ENCODE measurements around the gene RFT1. TPM values are rescaled to one million over a fixed set of nuclear protein-coding genes. Genes with fewer than 3 reads are reported as not detected.

RFT1 gene
- total and polyA plus RNA-seq, 2 of the 13 experiments (the other 11 are each of a cell fraction or from before 2014, with no cell fraction given), result 23.2 to 37.0 TPM

DNA sequence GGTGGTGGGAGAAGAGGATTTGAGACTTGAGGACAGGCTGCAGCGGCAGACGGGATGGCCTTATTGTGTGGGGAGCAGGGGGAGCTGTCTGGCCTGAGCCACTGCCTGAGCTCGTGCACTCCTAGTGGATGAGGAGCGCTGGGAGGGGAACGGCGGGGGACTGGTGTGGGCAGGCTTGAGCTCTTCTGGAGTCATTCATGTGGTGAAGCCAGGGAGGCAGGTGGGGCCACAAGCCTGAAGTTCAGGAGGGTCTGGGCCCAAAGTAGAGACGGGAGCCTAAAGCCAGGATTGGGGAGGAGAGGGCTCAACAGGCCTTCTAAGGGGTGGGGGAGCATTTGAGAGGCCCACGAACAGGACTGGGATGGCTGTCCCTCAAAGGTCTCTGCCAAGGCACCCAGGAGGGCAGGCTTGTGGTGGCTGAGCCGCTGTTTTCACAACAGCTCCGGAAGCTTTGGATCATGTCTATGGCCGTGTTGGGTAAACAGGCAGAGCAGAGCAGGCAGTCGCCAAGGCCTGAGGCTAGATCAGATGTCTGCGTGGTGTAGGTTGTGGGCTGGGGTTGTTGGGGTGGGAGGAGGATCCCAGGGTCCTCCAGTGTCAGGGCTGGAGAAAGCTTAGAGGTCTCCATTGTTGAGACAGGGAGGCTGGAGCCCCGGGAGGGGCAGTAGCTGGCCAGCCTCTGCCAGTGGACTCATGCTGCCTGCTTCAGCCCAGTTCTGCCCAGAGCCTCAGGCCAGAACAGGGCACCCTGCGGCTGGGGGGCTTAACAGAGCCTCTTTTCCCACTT, 39.0 kb upstream of the RFT1 start:
- Histone ChIP-seq H3K27me3 (ENCODE audit: control insufficient read depth in 1 of 2, insufficient read depth in 2 of 2, low read length in 2 of 2) (no peaks in the 10 kb centered on the region), H3K36me3 (replicated peaks in 1 of 2; ENCODE audit: control insufficient read depth in 1 of 2, insufficient read depth in 2 of 2, low read length in 2 of 2) (peaks cover 6 to 14% of the 10 kb centered on the region in 2 experiments; a peak in 4 of 5 replicates), H2AFZ (ENCODE audit: low read length) (no peak overlapping the region), H3K79me2 (ENCODE audit: insufficient read depth, low read length) (peaks cover 8% of the 10 kb centered on the region), H3K9me3 (ENCODE audit: low read length) (no peaks in the 10 kb centered on the region), H3K4me1 (ENCODE audit: insufficient read depth, low read length) (peaks cover 71% of the 10 kb centered on the region), H3K9ac (ENCODE audit: insufficient read depth, low read depth, low read length) (peak overlapping the region; percentile 66), H3K4me3 (replicated peaks in 1 of 3; ENCODE audit: insufficient read depth in 1 of 3, low read depth in 2 of 3, low read length in 3 of 3) (peak overlapping the region; percentile 10 to 50 (median 17); a peak in 4 of 6 replicates), H3K27ac (ENCODE audit: extremely low read length, insufficient read depth, low read length) (peak overlapping the region; percentile 76), H3K4me2 (ENCODE audit: low read depth, low read length) (peak overlapping the region; percentile 74), H4K20me1 (ENCODE audit: insufficient read depth, low read length) (no peaks in the 10 kb centered on the region)
- no TSS peak for BruUV-seq (replicated peaks)
- in situ Hi-C loops (cut with HindIII; ENCODE audit: extremely low pct_ligation_motif_present, low pct_unique_long_range_greater_than_20kb) (no loop called here), intact Hi-C loops (cut with micrococcal nuclease; ENCODE audit: unreplicated experiment) (loop anchor here (1.0 kb wide), 1 partner anchor 10 kb away; no protein-coding TSS in a partner anchor)
- DNase-seq (ENCODE audit: low spot score) (peak; percentile 71), ATAC-seq (peak; percentile 84), FAIRE-seq (peak; percentile 66)
- ChIA-PET POLR2A (interaction anchor here (0.6 to 4.6 kb wide), 12 partner anchors 9 to 58 kb away, joined by 3 to 137 read pairs (median 5); partner anchors contain the start of gene PRKCD), CTCF (ENCODE audit: low intra/inter-chr PET ratio, low total read pairs) (interaction anchor here (2.3 kb wide), 1 partner anchor 34 kb away, joined by 10 read pairs; no protein-coding TSS in a partner anchor)
- 7% methylated on average over 10 of the region's 15 CpGs for WGBS (ENCODE audit: low lambda C conversion rate)
- TF ChIP-seq, protein P1, sequence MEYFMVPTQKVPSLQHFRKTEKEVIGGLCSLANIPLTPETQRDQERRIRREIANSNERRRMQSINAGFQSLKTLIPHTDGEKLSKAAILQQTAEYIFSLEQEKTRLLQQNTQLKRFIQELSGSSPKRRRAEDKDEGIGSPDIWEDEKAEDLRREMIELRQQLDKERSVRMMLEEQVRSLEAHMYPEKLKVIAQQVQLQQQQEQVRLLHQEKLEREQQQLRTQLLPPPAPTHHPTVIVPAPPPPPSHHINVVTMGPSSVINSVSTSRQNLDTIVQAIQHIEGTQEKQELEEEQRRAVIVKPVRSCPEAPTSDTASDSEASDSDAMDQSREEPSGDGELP (IDR thresholded peaks at IDR 0.05; ENCODE audit: borderline replicate concordance, low read depth), result no peak; the same call in 1 of the 2 replicates
- TF ChIP-seq ZNF33B (CRISPR knock-in tag; IDR thresholded peaks at IDR 0.05) (no peak), HNF4A (CRISPR knock-in tag; IDR thresholded peaks at IDR 0.05) (0 out of 2 replicates have a peak, but pooled peaks have one; percentile 21), YY1 (IDR thresholded peaks at IDR 0.05; ENCODE audit: insufficient read depth, insufficient replicate concordance, low read depth, low read length) (no peak), HNRNPH1 (optimal IDR thresholded peaks at IDR 0.05; ENCODE audit: low read depth, low read length) (no peak), TRIM24 (CRISPR knock-in tag; IDR thresholded peaks at IDR 0.05) (no peak), FIP1L1 (IDR thresholded peaks at IDR 0.05; ENCODE audit: borderline replicate concordance, insufficient read depth, low read depth, low read length) (no peak), MYPOP (CRISPR knock-in tag; IDR thresholded peaks at IDR 0.05) (no peak), SOX13 (IDR thresholded peaks at IDR 0.05) (no peak), SOX13 (CRISPR knock-in tag; conservative IDR thresholded peaks at IDR 0.05 in 1 of 2, IDR thresholded peaks at IDR 0.05 in 1 of 2) (peak in 1 of 2 experiments; percentile 6; a peak in 1 of 4 replicates), U2AF1 (optimal IDR thresholded peaks at IDR 0.05; ENCODE audit: low read depth, low read length) (no peak), GTF3A (CRISPR knock-in tag; conservative IDR thresholded peaks at IDR 0.05) (no peak), ATF7-NPFF (CRISPR knock-in tag; IDR thresholded peaks at IDR 0.05; ENCODE audit: low read depth) (no peak), MXD4 (CRISPR knock-in tag; IDR thresholded peaks at IDR 0.05) (no peak)
- TF ChIP-seq, protein P2, sequence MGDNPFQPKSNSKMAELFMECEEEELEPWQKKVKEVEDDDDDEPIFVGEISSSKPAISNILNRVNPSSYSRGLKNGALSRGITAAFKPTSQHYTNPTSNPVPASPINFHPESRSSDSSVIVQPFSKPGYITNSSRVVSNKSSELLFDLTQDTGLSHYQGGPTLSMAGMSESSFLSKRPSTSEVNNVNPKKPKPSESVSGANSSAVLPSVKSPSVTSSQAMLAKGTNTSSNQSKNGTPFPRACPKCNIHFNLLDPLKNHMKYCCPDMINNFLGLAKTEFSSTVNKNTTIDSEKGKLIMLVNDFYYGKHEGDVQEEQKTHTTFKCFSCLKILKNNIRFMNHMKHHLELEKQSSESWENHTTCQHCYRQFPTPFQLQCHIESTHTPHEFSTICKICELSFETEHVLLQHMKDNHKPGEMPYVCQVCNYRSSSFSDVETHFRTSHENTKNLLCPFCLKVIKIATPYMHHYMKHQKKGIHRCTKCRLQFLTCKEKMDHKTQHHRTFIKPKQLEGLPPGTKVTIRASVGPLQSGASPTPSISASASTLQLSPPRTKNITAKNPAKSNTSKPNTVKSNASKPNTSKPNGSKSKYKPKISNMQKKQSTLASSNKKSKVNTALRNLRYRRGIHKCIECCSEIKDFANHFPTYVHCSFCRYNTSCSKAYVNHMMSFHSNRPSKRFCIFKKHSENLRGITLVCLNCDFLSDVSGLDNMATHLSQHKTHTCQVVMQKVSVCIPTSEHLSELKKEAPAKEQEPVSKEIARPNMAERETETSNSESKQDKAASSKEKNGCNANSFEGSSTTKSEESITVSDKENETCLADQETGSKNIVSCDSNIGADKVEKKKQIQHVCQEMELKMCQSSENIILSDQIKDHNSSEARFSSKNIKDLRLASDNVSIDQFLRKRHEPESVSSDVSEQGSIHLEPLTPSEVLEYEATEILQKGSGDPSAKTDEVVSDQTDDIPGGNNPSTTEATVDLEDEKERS (CRISPR knock-in tag; IDR thresholded peaks at IDR 0.05), result no peak
